ENCODE measurements around the gene ITSN2. TPM values are rescaled to one million over a fixed set of nuclear protein-coding genes. Genes with fewer than 3 reads are reported as not detected.

The ITSN2 gene
- total RNA-seq, 4 donors from 2014 or later, result 58.1 to 68.4 (median 65.8) TPM

- no peak for DNase-seq (ENCODE audit: low spot score in 2 of 2)
- WGBS, 2 donors, result 59 to 67% methylated on average over 9 of the region's 9 CpGs
- intact Hi-C loops (cut with DNase I; ENCODE audit: low total_unique reads), result no loop called here
These were observed 26.1 kb downstream of the ITSN2 start for GRCh38 chr2:24334245-24334633.

DNA sequence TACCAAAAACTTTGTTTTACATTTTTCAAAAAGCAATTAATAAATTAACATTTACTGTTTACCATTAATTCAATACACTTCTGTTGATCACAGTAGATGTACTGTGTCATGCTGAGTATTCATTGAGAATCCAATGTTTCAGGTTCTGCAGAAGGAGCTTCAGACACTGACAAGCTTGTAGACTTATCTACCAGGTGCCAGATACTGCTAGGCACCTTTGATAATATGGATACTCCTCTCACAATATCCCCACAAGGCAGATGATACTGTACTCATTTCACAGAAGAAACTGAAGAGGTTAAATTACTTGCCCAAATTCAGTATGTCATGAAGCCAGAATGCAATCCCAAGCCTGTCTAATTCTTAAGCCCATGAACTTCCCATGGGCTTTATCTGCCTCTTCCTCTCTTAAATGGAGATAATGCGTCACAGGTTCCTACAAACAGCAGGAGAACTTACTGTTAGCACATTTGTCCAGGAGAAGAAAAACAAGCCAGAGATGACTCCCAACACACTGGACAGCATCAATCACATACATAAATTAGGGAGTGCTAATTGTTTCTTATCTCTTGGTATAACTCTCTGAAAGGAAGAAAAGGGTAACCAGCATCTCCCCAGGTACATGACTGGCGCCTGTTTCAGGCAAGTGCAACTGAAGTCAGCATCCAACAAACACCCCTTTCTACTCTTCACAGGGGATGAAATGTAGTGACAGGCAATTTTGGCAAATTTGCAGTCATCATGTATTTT, 27.4 kb downstream of the ITSN2 start:
- WGBS, 2 donors, result 76 to 82% methylated on average over 2 of the region's 2 CpGs
- H3K4me3 ChIP-seq (ENCODE audit: low read depth, poor library complexity, severe bottlenecking), result no peak overlapping the region
- no peak for TF ChIP-seq POLR2A (IDR thresholded peaks at IDR 0.05)
- TF ChIP-seq CTCF (IDR thresholded peaks at IDR 0.05), result no peak
- no peak for DNase-seq (ENCODE audit: low spot score in 2 of 2)
- intact Hi-C loops (cut with DNase I; ENCODE audit: low total_unique reads), result no loop called here

More at GRCh38 chr2:24334245-24334633, 26.1 kb downstream of the ITSN2 start:
- H3K4me3 ChIP-seq (ENCODE audit: low read depth, poor library complexity, severe bottlenecking), result no peak overlapping the region
- TF ChIP-seq POLR2A (IDR thresholded peaks at IDR 0.05) (no peak), CTCF (IDR thresholded peaks at IDR 0.05) (no peak)

- intact Hi-C loops (cut with DNase I; ENCODE audit: low total_unique reads), result no loop called here
- H3K4me3 ChIP-seq (ENCODE audit: low read depth, poor library complexity, severe bottlenecking), result no peak overlapping the region
- 91 to 92% methylated on average over 11 of the region's 11 CpGs for WGBS, 2 donors
- TF ChIP-seq CTCF (IDR thresholded peaks at IDR 0.05) (no peak), POLR2A (IDR thresholded peaks at IDR 0.05) (no peak)
- DNase-seq (ENCODE audit: low spot score in 2 of 2), result no peak
These were observed 30.2 kb downstream of the ITSN2 start for GRCh38 chr2:24330161-24330560.

DNA sequence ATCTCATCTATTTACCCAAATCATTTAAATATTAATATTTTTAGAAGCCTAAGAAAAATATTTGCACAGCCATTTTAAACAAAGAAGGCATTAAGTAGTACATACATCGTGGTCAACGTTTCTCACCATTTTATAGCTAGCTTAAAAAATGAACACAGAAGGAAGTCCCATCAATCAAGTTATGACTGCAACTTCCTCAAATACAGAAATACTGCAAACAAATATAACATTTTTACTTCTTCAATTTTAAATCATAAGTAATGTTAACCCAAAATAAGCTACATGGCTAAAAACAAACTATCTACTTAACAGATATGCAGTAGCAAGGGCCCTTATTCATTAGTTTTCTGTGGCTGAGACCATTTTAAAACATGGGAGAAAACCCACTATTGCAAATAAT, 30.6 kb downstream of the ITSN2 start:
- no peak for DNase-seq (ENCODE audit: low spot score in 2 of 2)
- 57 to 64% methylated on average over 2 of the region's 2 CpGs for WGBS, 2 donors
- intact Hi-C loops (cut with DNase I; ENCODE audit: low total_unique reads), result no loop called here
- TF ChIP-seq CTCF (IDR thresholded peaks at IDR 0.05), result no peak
- TF ChIP-seq POLR2A (IDR thresholded peaks at IDR 0.05), result no peak
- H3K4me3 ChIP-seq (ENCODE audit: low read depth, poor library complexity, severe bottlenecking), result no peak overlapping the region

DNA sequence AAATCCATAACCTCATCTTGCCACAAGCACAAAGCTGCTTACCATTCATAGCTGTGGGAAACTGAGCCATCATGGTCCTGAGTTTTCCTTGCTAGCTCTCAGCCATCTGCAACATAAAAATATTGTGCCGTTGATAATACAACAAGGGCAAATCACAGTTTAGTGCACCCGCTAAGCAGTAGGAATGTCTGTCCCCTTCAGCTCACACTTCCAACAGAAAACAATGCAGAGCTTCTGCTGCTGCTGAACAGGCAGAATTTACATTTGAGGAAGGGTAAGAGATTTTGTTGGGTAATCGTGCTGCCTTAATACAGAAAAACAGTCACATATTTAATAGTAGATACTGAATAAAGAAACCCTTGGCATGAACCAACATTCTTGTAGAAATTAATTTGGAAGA, 32.3 kb downstream of the ITSN2 start:
- intact Hi-C loops (cut with DNase I; ENCODE audit: low total_unique reads), result no loop called here
- WGBS, 2 donors, result 57 to 69% methylated on average over 3 of the region's 3 CpGs
- no peak for DNase-seq (ENCODE audit: low spot score in 2 of 2)
- H3K4me3 ChIP-seq (ENCODE audit: low read depth, poor library complexity, severe bottlenecking), result no peak overlapping the region
- TF ChIP-seq CTCF (IDR thresholded peaks at IDR 0.05) (no peak), POLR2A (IDR thresholded peaks at IDR 0.05) (no peak)

- no peak for DNase-seq (ENCODE audit: low spot score in 2 of 2)
- intact Hi-C loops (cut with DNase I; ENCODE audit: low total_unique reads), result loop anchor here (10.0 kb wide), 1 partner anchor 57 kb away; no protein-coding TSS in a partner anchor
- no peak overlapping the region for H3K4me3 ChIP-seq (ENCODE audit: low read depth, poor library complexity, severe bottlenecking)
- TF ChIP-seq POLR2A (IDR thresholded peaks at IDR 0.05), result no peak
- TF ChIP-seq CTCF (IDR thresholded peaks at IDR 0.05), result no peak
These were observed 42.8 kb downstream of the ITSN2 start for GRCh38 chr2:24317491-24317920.

All from lower leg skin (tissue), 4 donors.